Thyroid gland (tissue), 4 donors: ENCODE data around the gene SSB. TPM values are rescaled to one million over a fixed set of nuclear protein-coding genes. Genes with fewer than 3 reads are reported as not detected.
"Not testable (repeated sequence)": the region's sequence is repeated elsewhere in the genome, so short reads cannot be mapped to it uniquely, and the experiment has no call there.

Experiments used
- DNase-seq, 2 donors: peaks; one replicate each; pipeline ENCODE4 v3.0.0-alpha.2; 2019
- H3K27ac ChIP-seq, 3 donors: fragments of 200-600 bp; sonication (generic); 1 replicate in 2 of 3; 2 replicates in 1 of 3; pipeline ENCODE4 v1.5.1; 2016 to 2019; ENCODE audit warnings: mild to moderate bottlenecking in 1 of 3, moderate library complexity in 1 of 3
- H3K27me3 ChIP-seq: fragments of 200-600 bp; sonication (generic); one replicate; pipeline ENCODE4 v1.5.1; 2019
- H3K36me3 ChIP-seq, 2 donors: fragments of 200-600 bp; sonication (generic); one replicate each; pipeline ENCODE4 v1.5.1; 2016 to 2019
- H3K4me1 ChIP-seq, 2 donors: fragments of 200-600 bp; sonication (generic); one replicate each; pipeline ENCODE4 v1.5.1; 2017 to 2019
- H3K4me3 ChIP-seq, 3 donors: fragments of 200-600 bp; sonication (generic); replicated peaks in 1 of 3; 1 replicate in 2 of 3; 2 replicates in 1 of 3; pipeline ENCODE4 v1.5.1; 2016; ENCODE audit warnings: mild to moderate bottlenecking in 1 of 3
- H3K9me3 ChIP-seq: fragments of 200-600 bp; sonication (generic); one replicate; pipeline ENCODE4 v1.5.1; 2017
- POLR2A ChIP-seq, 2 donors: fragments of 450-650 bp; IDR thresholded peaks; one replicate each; pipeline ENCODE4 v1.6.1; 2017; ENCODE audit warnings: antibody characterized with exemption in 2 of 2, mild to moderate bottlenecking in 2 of 2, moderate library complexity in 1 of 2
- WGBS, 2 donors: methylation state at CpG; one replicate each; pipeline ENCODE4 v1.1.5; 2017; 5-methylcytosine and 5-hydroxymethylcytosine counted together
- intact Hi-C: fragments of 100-400 bp; cut with DNase I; formaldehyde crosslinking; loops from one replicate; pipeline ENCODE4 v1.15.1; 2023
- total RNA-seq, 4 donors: library from RNA; depleted of rRNA; stranded (reverse); fragments of >200 nt; gene quantifications; one replicate each; pipeline ENCODE4 v1.2.3, GENCODE V29; 2016
- TF ChIP-seq, protein P1 (sequence below), 6 experiments: fragments of 200-600 bp in 3 of 6; fragments of 450-650 bp in 3 of 6; sonication (generic) in 3 of 6; IDR thresholded peaks; one replicate each; pipeline ENCODE4 v1.5.1; 2016 to 2019; ENCODE audit warnings: antibody characterized with exemption in 6 of 6, mild to moderate bottlenecking in 2 of 6, inconsistent platforms in 1 of 6, moderate library complexity in 1 of 6

SSB gene
- total RNA-seq, 4 donors from 2014 or later, result 58.8 to 157 (median 102) TPM

DNA sequence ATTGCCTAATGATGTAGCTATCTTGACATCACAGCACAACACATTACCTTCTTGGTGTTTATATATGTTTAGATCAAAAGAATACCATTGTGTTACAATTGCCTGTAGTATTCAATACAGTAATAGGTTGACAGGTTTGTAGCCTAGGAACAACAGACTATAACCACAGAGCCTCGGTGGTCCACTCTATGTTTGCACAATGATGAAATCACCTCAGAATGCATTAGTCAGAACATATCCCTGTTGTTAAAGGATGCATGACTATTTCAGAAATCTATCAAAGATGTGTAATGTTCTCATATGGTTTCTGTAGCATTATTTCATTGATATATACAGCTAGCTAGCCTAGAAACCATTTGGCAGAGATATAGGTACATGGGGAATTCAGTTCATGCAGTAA is 17.2 kb downstream of the SSB start:
- intact Hi-C loops, result no loop called here
- H3K36me3 ChIP-seq, result peaks cover 21 to 34% of the 10 kb centered on the region in 2 donors
- no peaks in the 10 kb centered on the region for H3K27me3 ChIP-seq
- WGBS, 2 donors, result 73 to 90% methylated on average over 1 of the region's 1 CpG
- no peaks in the 10 kb centered on the region for H3K4me1 ChIP-seq
- no peak overlapping the region for H3K27ac ChIP-seq
- no peak for DNase-seq
- no peak overlapping the region for H3K4me3 ChIP-seq
- TF ChIP-seq POLR2A (IDR thresholded peaks at IDR 0.05), result no peak
- TF ChIP-seq, protein P1, sequence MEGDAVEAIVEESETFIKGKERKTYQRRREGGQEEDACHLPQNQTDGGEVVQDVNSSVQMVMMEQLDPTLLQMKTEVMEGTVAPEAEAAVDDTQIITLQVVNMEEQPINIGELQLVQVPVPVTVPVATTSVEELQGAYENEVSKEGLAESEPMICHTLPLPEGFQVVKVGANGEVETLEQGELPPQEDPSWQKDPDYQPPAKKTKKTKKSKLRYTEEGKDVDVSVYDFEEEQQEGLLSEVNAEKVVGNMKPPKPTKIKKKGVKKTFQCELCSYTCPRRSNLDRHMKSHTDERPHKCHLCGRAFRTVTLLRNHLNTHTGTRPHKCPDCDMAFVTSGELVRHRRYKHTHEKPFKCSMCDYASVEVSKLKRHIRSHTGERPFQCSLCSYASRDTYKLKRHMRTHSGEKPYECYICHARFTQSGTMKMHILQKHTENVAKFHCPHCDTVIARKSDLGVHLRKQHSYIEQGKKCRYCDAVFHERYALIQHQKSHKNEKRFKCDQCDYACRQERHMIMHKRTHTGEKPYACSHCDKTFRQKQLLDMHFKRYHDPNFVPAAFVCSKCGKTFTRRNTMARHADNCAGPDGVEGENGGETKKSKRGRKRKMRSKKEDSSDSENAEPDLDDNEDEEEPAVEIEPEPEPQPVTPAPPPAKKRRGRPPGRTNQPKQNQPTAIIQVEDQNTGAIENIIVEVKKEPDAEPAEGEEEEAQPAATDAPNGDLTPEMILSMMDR (IDR thresholded peaks at IDR 0.05), result no peak
- no peaks in the 10 kb centered on the region for H3K9me3 ChIP-seq

DNA sequence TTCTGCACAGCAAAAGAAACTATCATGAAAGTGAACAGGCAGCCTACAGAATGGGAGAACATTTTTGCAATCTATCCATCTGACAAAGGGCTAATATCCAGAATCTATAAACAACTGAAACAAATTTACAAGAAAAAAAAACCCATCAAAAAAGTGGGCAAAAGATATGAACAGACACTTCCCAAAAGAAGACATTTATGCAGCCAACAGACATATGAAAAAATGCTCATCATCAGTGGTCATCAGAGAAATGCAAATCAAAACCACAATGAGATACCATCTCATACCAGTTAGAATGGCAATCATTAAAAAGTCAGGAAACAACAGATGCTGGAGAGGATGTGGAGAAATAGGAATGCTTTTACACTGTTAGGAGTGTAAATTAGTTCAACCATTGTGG is 18.3 kb downstream of the SSB start:
- H3K4me3 ChIP-seq, H3K4me1 ChIP-seq, H3K27ac ChIP-seq, DNase-seq, H3K27me3 ChIP-seq, intact Hi-C loops, H3K9me3 ChIP-seq: not testable (repeated sequence)
- H3K36me3 ChIP-seq, result peaks cover 10 to 28% of the 10 kb centered on the region in 2 donors

DNA sequence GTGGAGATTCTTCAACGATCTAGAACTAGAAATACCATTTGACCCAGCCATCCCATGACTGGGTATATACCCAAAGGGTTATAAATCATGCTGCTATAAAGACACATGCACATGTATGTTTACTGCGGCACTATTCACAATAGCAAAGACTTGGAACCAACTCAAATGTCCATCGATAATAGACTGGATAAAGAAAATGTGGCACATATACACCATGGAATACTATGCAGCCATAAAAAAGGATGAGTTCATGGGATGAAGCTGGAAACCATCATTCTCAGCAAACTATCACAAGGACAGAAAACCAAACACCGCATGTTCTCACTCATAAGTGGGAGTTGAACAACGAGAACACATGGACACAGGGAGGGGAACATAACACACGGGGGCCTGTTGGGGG is 18.7 kb downstream of the SSB start:
- WGBS, 2 donors, result 92 to 99% methylated on average over 6 of the region's 6 CpGs
- DNase-seq, intact Hi-C loops: not testable (repeated sequence)

DNA sequence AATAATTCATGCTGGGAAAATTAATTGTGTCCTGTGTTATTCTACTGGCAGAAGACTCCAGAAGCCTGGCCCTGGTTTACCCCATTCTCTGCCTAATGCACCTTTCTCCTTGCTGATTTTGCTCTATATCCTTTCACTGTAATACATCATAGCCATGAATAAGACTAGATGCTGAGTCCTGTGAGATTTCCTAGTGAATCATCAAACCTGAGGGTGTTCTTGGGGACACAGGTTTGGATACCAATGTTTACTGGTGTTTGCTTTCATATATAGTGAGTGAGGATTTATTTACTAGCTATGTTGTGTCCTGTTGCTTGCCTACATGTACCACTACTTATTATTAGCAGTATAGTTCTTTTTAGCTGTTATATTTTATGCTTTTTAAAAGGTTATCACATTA is 19.6 kb downstream of the SSB start:
- no peaks in the 10 kb centered on the region for H3K9me3 ChIP-seq
- intact Hi-C loops, result no loop called here
- H3K27ac ChIP-seq, result no peak overlapping the region
- peaks cover 2 to 16% of the 10 kb centered on the region in 2 donors for H3K36me3 ChIP-seq
- H3K4me3 ChIP-seq, result no peak overlapping the region
- peaks cover 12 to 13% of the 10 kb centered on the region in 2 donors for H3K4me1 ChIP-seq
- TF ChIP-seq, protein P1 (IDR thresholded peaks at IDR 0.05), result no peak
- TF ChIP-seq POLR2A (IDR thresholded peaks at IDR 0.05), result no peak
- DNase-seq, result no peak
- H3K27me3 ChIP-seq, result no peaks in the 10 kb centered on the region

More for the DNA sequence above, 18.7 kb downstream of the SSB start:
- not testable (repeated sequence) for H3K27me3 ChIP-seq, H3K4me1 ChIP-seq, H3K4me3 ChIP-seq, H3K27ac ChIP-seq, H3K9me3 ChIP-seq
- H3K36me3 ChIP-seq, result peaks cover 6 to 24% of the 10 kb centered on the region in 2 donors

DNA sequence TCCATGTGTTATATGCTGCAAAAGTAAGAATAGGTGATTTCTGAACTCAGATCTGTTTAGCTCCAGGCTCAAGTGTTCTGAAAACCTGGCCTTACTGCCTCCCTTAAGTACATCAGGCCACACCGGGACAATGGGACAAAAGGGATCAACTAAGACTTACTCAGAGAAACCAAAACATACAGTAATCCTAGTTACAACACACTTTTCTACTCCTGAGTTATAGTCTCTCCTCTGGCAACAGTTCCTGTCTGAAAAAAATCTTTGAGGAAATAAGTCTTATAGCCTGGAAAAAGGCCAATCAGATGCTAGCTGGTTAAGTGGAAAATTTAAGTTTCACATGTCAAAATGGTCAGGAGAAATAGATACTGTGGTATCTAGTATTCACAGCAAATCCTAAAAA is 20.4 kb downstream of the SSB start:
- Histone ChIP-seq H3K9me3 (no peaks in the 10 kb centered on the region), H3K36me3 (peaks cover 0 to 14% of the 10 kb centered on the region in 2 donors), H3K4me1 (peaks cover 20 to 22% of the 10 kb centered on the region in 2 donors), H3K27me3 (no peaks in the 10 kb centered on the region), H3K27ac (no peak overlapping the region), H3K4me3 (no peak overlapping the region)
- no peak for TF ChIP-seq POLR2A (IDR thresholded peaks at IDR 0.05)
- TF ChIP-seq, protein P1 (IDR thresholded peaks at IDR 0.05), result no peak
- no peak for DNase-seq
- intact Hi-C loops, result no loop called here
- 43 to 83% methylated on average over 1 of the region's 1 CpG for WGBS, 2 donors

DNA sequence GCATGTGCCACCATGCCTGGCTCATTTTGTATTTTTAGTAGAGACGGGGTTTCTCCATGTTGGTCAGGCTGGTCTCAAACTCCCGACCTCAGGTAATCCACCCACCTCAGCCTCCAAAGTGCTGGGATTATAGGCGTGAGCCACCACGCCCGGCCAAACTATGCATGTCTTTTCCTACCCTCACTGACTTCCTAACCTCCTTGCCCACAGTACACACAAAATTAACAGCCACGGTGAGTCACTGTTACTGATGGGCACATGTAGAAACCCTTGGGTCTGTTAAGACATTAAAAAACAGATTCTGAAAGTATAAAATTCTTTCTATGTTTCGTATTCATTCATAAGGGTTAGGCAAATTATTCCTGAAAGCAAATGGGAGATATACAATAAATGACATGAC is 21.4 kb downstream of the SSB start:
- H3K36me3 ChIP-seq, H3K27me3 ChIP-seq, intact Hi-C loops, DNase-seq, H3K27ac ChIP-seq, H3K4me3 ChIP-seq, H3K9me3 ChIP-seq: not testable (repeated sequence)
- peaks cover 20 to 24% of the 10 kb centered on the region in 2 donors for H3K4me1 ChIP-seq
- 90% methylated on average over 7 of the region's 7 CpGs for whole genome bisulfite sequencing, 2 donors

DNA sequence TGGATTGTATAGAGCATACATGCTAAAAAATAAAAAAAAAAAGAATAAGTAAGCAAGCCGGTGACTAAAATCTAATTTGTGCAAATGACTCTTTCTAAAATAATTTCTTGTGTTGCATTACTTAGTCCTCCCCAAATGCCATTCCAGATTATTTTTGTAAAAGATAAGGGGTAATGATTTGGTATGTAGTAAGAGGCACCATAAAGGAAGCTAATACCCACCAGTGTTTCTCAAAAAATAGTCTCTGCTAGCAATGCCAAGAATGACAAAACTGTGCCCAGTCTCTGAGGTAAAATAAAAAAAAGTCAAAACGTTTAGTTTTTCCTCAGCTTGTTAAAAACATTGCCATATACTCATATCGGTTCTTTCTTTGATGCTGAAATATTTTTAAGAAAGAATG is 23.4 kb downstream of the SSB start:
- WGBS, 2 donors, result 71 to 79% methylated on average over 3 of the region's 3 CpGs
- TF ChIP-seq, protein P1 (IDR thresholded peaks at IDR 0.05), result no peak
- H3K4me1 ChIP-seq, result peaks cover 20 to 29% of the 10 kb centered on the region in 2 donors
- H3K27ac ChIP-seq, result no peak overlapping the region
- DNase-seq, result no peak
- no peak overlapping the region for H3K4me3 ChIP-seq
- peaks cover 0 to 5% of the 10 kb centered on the region in 2 donors for H3K36me3 ChIP-seq
- H3K9me3 ChIP-seq, result no peaks in the 10 kb centered on the region
- intact Hi-C loops, result no loop called here
- H3K27me3 ChIP-seq, result no peaks in the 10 kb centered on the region
